Nucleus accumbens (tissue), 56 donors: Measurements from ENCODE around the gene LCE1A.
A peak's percentile ranks its signal among the peaks of the same experiment; 100 is the strongest.

Source experiments
- DNase-seq, 56 donors: peaks; one replicate each; lab custom pipeline; 2025; lab: John Stamatoyannopoulos, UW

Gene LCE1A, protein sequence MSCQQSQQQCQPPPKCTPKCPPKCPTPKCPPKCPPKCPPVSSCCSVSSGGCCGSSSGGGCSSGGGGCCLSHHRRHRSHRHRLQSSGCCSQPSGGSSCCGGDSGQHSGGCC

GRCh38 chr1:152827173-152827572 lies at the start of gene LCE1A:
Gene LCE1A (plus strand): TSS chr1:152827473. CDS start chr1:152827473, 0 bp downstream.
- no peak for DNase-seq

DNA sequence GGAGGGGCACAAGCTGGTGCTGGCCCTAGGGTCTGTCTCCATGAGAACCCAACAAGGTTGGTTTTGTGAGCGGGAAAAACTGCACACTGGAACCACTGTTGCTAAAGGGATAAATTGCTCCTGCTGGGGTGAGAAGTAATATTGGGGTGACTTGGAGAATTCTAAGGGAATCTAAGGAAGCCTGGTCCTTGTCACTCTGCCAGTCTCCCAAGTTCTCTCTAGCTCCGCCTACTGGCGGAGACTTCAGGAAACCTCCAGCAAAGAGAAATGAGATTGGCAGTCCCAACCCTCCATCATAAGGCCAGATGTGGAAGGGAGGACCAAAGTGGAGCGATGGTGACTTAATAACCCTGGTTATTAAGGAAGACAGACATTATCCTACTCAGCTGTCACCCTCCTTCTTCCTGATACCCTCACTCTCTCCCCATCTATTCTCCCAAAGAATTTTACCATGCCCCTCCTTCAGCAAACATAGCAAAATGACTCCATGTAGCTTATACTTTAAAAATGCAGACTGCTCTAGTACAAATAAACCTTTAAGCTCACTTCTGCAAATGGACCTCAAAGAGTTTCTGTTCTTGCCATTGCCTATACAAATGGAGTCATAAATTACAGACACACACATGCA lies 49.6 kb upstream of the LCE1A start:
- no peak for DNase-seq

DNA sequence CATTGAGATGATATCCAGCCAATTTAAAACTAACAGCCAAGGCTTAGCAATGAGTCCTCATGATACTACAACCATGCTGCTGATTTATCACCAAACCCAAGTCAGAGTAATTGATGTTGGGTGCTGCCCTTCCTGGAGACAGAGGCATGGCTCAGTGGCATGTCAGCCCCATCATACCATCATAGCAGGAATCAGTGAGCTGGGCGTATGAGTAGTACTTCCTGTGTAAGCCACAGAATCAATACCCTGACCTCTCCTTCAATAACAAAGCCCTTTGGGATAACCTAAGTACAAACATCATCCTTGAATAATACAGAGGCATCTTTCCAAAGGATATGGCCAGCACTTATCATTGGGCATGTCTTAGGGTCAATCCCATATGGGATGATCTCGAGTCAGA lies 44.2 kb upstream of the LCE1A start:
- no peak for DNase-seq

GRCh38 chr1:152786077-152786476 lies 41.2 kb upstream of the LCE1A start, which contains the start of gene LCE1E:
Gene LCE1E (plus strand): TSS chr1:152786257. CDS start chr1:152787300, 1,043 bp downstream.
- no peak for DNase-seq

DNA sequence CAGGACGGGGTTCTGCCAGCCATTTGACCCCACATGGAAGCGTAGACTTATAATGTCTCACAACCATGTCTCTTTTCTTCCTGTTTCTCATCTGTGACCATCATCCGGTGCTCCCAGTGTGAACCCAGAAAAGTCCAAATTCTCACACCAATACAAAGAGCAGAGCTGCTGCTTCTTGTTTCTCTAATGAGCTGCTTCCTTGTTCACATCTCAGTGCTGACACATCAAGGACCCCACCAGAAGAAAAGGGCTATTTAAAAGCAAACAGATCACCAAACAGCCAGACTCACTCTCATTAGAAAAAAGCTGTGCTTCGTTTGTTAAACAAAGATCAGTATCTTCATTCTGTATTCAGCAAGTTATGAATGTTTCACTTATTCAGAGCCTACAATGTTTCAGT lies 31.6 kb upstream of the LCE1A start:
- peak in 1 of 56 donors; percentile 6 for DNase-seq

DNA sequence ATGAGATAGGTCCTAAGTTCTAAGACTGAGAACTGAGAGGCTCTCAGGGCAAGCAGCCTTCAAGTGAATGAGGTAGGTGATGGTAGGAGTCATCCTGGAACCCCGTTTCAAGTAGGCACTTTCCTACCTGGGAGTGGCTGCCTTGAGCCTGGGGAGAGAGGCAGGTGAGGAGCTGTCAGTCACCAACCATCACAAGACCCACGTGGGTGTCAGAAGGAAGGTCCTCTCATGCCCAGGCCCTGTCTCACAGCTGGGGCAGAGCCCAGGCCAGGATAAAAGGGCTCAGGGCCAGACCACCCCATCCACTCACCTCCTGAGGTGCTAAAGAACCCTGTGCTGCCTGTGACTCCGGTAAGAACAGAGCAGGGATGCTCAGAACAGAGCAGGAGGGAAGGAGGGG lies 30.9 kb upstream of the LCE1A start, which contains the start of gene LCE1D:
LCE1D (plus strand) TSS at position 301 of the 400 bp plus-strand sequence. CDS start 1,074 bp downstream, outside the sequence.
- no peak for DNase-seq

DNA sequence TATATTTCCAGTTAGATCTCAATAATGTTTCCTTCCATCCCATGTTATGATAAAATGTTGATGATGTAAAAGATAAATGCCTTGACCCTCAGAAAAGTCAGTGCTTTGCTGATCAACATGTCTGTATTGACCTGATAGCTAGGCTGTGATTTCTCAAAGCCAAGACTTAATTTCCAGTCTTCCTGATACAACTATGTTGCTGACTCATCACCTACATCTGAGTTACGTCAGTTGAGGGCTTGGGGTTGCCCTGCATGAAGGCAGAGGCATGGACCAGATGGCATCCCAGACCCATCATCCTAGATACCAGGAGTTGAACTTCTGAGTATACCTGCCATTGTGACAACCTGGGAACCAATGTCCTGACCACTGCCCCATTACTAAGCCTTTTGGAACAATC lies 25.9 kb upstream of the LCE1A start:
- no peak for DNase-seq

DNA sequence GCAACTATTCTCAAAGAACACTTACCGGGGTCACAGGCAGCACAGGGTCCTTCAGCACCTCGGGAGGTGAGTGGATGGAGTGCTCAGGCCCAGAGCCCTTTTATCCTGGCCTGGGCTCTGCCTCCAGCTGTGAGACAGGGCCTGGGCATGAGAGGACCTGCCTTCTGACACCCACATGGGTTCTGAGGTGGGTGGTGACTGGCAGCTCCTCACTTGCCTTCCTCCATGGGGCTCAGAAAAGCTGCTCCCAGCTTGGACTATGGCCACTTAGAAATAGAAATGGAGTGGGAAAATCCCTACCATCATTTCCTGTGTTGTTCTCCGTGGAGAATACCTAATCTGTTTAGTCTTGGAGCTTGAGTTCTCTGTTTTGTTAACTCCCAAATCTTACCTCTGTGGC lies 20.7 kb upstream of the LCE1A start, which contains the start of gene LCE1C:
LCE1C (minus strand) TSS at position 76 of the 400 bp plus-strand sequence. CDS start 1,173 bp downstream, outside the sequence.
- DNase-seq: no peak

GRCh38 chr1:152811050-152811449 lies 16.2 kb upstream of the LCE1A start:
- no peak for DNase-seq

- DNase-seq: no peak
Observed at GRCh38 chr1:152811671-152812070, 15.6 kb upstream of the LCE1A start, which contains the start of gene LCE1B. Gene LCE1B (plus strand): TSS chr1:152811971. CDS start chr1:152812447, 476 bp downstream.

DNA sequence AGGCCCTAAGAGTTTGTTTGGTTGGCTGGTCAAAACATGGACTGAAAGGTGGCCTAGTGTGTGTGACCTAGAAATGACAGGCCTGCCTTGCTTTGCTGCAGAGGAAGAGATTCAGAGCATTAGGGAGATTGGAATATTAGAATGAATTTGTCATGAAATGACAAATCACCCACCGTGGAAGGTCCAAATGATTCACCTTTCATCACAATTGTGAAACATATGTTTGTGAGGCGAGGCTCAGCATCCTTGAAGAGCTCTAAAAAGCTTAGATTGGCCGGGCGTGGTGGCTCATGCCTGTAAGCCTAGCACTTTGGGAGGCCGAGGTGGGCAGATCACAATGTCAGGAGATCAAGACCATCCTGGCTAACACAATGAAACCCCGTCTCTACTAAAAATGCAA lies 10.0 kb upstream of the LCE1A start:
- no peak for DNase-seq

- no peak for DNase-seq
Observed at GRCh38 chr1:152823294-152823693, 4.0 kb upstream of the LCE1A start.

DNA sequence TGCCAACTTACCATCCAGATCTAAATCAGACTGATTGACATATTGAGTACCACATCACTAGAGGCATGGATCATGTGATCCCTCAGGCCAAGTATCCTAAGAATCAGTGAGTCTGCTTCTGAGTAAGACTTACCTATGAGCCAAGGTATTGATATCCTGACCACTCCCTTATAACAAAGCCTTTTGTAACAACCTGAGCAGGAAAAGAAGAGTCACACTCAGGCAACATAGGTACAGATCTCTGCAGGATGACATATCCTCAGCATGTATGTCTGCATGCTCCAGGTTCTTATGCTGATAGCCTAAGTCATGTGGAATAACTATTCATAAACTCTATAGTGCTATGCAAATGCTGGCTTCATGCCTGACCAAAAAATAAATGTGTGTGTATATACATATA lies 2.3 kb upstream of the LCE1A start:
- DNase-seq: no peak

DNA sequence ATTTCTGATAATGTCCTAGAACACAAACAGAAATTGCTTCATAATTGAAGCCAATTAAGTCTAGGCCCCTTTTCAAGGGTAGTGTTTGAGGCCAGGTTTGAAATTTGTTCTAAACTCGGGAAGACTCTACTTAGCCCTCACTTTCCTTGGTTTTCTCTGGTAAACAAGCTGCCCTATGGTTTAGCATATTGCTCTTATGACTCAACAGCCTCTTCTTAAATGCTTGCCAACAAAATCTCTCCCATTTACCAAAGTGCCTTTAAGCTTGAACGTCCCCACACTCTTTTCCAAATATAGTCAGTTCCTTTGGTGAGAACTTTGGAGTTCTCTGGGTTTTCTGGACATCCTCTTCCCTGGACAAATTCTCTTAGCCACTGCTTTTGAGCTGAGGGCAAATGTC lies 9.6 kb downstream of the LCE1A start:
- no peak for DNase-seq

GRCh38 chr1:152842556-152842955 lies 15.3 kb downstream of the LCE1A start, which contains the start of gene LCE6A:
Gene LCE6A (plus strand): TSS chr1:152842856. CDS start chr1:152843521, 665 bp downstream.
- DNase-seq: no peak

DNA sequence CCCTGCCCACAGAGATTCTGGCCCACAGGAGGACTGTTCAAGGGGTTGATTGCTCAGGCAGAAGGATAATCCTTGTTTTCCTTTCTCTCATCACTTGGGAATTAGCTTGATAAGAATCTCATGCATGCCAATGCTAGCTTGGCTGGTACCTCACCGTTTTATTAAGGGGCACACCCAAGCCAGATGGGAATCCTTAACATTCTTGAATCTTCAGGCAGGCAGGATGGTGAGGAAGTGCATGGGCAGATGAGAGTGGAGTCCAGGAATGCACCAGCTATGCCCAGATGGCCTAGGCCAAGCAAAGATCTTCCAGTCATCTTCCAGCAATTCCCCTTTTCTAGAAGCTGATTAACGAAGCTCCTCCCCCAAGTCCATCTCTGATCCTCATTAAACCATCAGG lies 28.4 kb downstream of the LCE1A start:
- no peak for DNase-seq

GRCh38 chr1:152858062-152858461 lies 30.8 kb downstream of the LCE1A start:
- no peak for DNase-seq

DNA sequence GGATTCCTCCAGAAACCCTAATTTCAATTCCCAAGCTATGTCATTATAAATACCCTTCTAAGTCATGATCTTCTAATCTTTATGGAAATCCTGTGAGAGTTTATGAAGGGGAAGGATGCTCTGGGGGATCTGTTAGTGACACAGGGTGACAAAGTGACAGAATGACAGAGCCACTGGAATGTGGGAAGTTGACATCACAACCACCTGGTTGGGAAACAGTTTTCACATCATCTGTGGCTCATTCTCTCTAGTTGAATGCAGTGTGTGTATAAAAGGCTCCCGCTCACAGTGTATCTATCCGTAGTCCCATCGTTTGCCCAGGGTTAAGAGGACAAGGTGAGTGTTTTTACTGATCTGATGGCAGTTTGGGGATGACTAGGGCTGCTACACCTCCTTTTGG lies 32.4 kb downstream of the LCE1A start, which contains the start of gene LCE7A:
LCE7A (plus strand) TSS at position 301 of the 400 bp plus-strand sequence. CDS start 702 bp downstream, outside the sequence.
- DNase-seq: no peak

GRCh38 chr1:152860129-152860528 lies 32.9 kb downstream of the LCE1A start:
- no peak for DNase-seq

DNA sequence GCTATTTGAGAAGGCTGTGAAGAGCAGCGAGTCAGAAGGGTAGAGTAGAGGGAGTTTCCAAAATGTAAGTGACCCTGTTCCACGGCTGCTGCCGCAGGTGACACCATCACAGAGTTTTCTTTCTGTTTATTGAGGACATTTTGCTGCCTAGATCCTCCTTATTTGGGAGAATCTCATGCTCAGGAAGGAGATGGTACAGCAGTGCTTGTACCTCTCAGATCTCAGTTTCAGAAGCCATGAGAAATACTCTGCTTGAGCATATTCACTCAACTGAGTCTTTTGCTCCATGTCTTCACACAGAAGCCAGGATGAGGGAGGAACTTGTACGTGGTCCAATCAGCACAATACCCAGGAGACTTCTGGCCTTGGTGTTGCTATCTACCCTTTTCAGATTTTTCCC lies 34.1 kb downstream of the LCE1A start:
- no peak for DNase-seq

DNA sequence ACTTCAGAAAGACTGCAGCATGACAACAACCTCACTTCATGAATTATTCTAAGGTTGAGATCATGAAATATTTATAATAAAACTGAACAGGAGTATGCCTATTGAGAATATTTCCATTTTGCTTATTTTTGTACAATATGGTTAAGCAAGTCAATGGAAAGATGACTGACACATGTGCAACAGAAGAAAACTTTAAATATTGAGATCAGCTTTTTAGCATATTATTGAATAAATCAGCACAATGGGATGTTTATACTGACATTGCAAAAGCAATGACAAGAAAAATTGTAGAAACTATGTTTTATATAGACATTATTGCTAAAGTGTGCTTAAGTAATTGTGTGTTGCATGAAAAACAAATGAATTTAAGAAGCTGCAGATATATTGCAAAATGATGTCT lies 37.2 kb downstream of the LCE1A start:
- DNase-seq: no peak

DNA sequence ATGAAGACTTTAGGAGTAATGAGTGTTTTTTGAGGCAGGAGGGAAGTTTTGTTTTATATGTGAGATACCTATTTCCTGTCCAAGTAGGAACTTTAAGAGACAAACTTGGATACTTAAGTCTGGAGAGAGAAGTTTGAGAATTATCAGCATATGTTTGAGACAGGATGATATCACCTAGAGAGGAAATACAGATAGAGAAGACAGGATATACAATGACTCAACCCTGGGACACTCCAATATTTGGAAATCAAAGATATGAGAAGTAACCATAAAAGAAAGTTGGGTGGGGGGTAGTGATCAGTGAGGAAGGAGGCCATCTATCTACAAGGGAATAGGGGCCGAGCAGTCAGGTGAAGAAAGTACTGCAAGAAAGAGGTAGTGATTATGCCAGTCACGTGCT lies 39.0 kb downstream of the LCE1A start:
- DNase-seq: no peak
